Measurements from ENCODE around the gene G3BP1. TPM values are rescaled to one million over a fixed set of nuclear protein-coding genes. Genes with fewer than 3 reads are reported as not detected.
"Not testable (repeated sequence)": the region's sequence is repeated elsewhere in the genome, so short reads cannot be mapped to it uniquely, and the experiment has no call there.

G3BP1 gene
- total RNA-seq, 1 experiment from 2014 or later: 157 TPM

GRCh38 chr5:151847871-151848270 is 76.1 kb downstream of the G3BP1 start:
- H3K4me1 ChIP-seq (ENCODE audit: insufficient read depth, low read length): no peaks in the 10 kb centered on the region
- no peaks in the 10 kb centered on the region for H3K9me3 ChIP-seq (ENCODE audit: low read length)
- H3K36me3 ChIP-seq (ENCODE audit: low read depth, low read length): no peaks in the 10 kb centered on the region
- TF ChIP-seq EZH2phosphoT487 (IDR thresholded peaks at IDR 0.05; ENCODE audit: borderline replicate concordance, low read length) (no peak), CTCF (conservative IDR thresholded peaks at IDR 0.05; ENCODE audit: low read depth, low read length) (no peak), EZH2 (IDR thresholded peaks at IDR 0.05; ENCODE audit: low read length, unreplicated experiment) (no peak)
- ATAC-seq (no peak), DNase-seq (no peak)
- no peak overlapping the region for H3K27ac ChIP-seq (ENCODE audit: low read length)
- BruUV-seq (replicated peaks): no TSS peak
- H3K27me3 ChIP-seq (ENCODE audit: low read length): 0 out of 2 replicates have a peak, but pooled peaks cover 5% of the 10 kb centered on the region
- H3F3A ChIP-seq (ENCODE audit: low read length, unreplicated experiment): no peaks in the 10 kb centered on the region
- H2AFZ ChIP-seq (ENCODE audit: low read length): no peak overlapping the region
- POLR2A ChIA-PET (ENCODE audit: unreplicated experiment): no interaction called here
- intact Hi-C loops (cut with micrococcal nuclease): no loop called here
- H3K4me3 ChIP-seq (ENCODE audit: low read length): no peak overlapping the region
- H3K79me2 ChIP-seq (ENCODE audit: low read length): no peaks in the 10 kb centered on the region
- CTCF ChIA-PET: no interaction called here
- H3K9ac ChIP-seq (ENCODE audit: low read length): no peak overlapping the region
- no peak overlapping the region for H3K4me2 ChIP-seq (ENCODE audit: low read length)
- H4K20me1 ChIP-seq (ENCODE audit: low read length): no peaks in the 10 kb centered on the region
- no peaks in the 10 kb centered on the region for H3K9me2 ChIP-seq (replicated peaks; ENCODE audit: low read length)

- Histone ChIP-seq H3K4me3 (ENCODE audit: low read length) (no peak overlapping the region), H4K20me1 (ENCODE audit: low read length) (no peaks in the 10 kb centered on the region), H3K4me1 (ENCODE audit: insufficient read depth, low read length) (no peaks in the 10 kb centered on the region), H3K79me2 (ENCODE audit: low read length) (no peaks in the 10 kb centered on the region), H3K4me2 (ENCODE audit: low read length) (no peak overlapping the region), H3F3A (ENCODE audit: low read length, unreplicated experiment) (no peaks in the 10 kb centered on the region), H3K36me3 (ENCODE audit: low read depth, low read length) (no peaks in the 10 kb centered on the region), H2AFZ (ENCODE audit: low read length) (no peak overlapping the region), H3K27ac (ENCODE audit: low read length) (no peak overlapping the region), H3K9me2 (replicated peaks; ENCODE audit: low read length) (no peaks in the 10 kb centered on the region), H3K9ac (ENCODE audit: low read length) (no peak overlapping the region), H3K27me3 (ENCODE audit: low read length) (0 out of 2 replicates have a peak, but pooled peaks cover 5% of the 10 kb centered on the region), H3K9me3 (ENCODE audit: low read length) (no peaks in the 10 kb centered on the region)
- TF ChIP-seq EZH2 (IDR thresholded peaks at IDR 0.05; ENCODE audit: low read length, unreplicated experiment) (no peak), CTCF (conservative IDR thresholded peaks at IDR 0.05; ENCODE audit: low read depth, low read length) (no peak), EZH2phosphoT487 (IDR thresholded peaks at IDR 0.05; ENCODE audit: borderline replicate concordance, low read length) (no peak)
- intact Hi-C loops (cut with micrococcal nuclease): no loop called here
- ATAC-seq (no peak), DNase-seq (no peak)
- no TSS peak for BruUV-seq (replicated peaks)
- CTCF ChIA-PET: no interaction called here
- POLR2A ChIA-PET (ENCODE audit: unreplicated experiment): no interaction called here
These were observed 83.9 kb downstream of the G3BP1 start for GRCh38 chr5:151855701-151856100.

GRCh38 chr5:151856861-151857260 is 85.1 kb downstream of the G3BP1 start:
- Histone ChIP-seq H2AFZ (ENCODE audit: low read length) (no peak overlapping the region), H3K27me3 (ENCODE audit: low read length) (0 out of 2 replicates have a peak, but pooled peaks cover under 1% of the 10 kb centered on the region), H3K4me2 (ENCODE audit: low read length) (no peak overlapping the region), H3K36me3 (ENCODE audit: low read depth, low read length) (no peaks in the 10 kb centered on the region), H3K79me2 (ENCODE audit: low read length) (no peaks in the 10 kb centered on the region), H3K4me1 (ENCODE audit: insufficient read depth, low read length) (no peaks in the 10 kb centered on the region), H4K20me1 (ENCODE audit: low read length) (no peaks in the 10 kb centered on the region), H3K9me2 (replicated peaks; ENCODE audit: low read length) (no peaks in the 10 kb centered on the region), H3K9me3 (ENCODE audit: low read length) (no peaks in the 10 kb centered on the region), H3K9ac (ENCODE audit: low read length) (no peak overlapping the region), H3K27ac (ENCODE audit: low read length) (no peak overlapping the region), H3F3A (ENCODE audit: low read length, unreplicated experiment) (no peaks in the 10 kb centered on the region), H3K4me3 (ENCODE audit: low read length) (no peak overlapping the region)
- ATAC-seq: no peak
- ChIA-PET CTCF (no interaction called here), POLR2A (ENCODE audit: unreplicated experiment) (no interaction called here)
- BruUV-seq (replicated peaks): no TSS peak
- intact Hi-C loops (cut with micrococcal nuclease): no loop called here
- no peak for DNase-seq
- TF ChIP-seq EZH2phosphoT487 (IDR thresholded peaks at IDR 0.05; ENCODE audit: borderline replicate concordance, low read length) (no peak), CTCF (conservative IDR thresholded peaks at IDR 0.05; ENCODE audit: low read depth, low read length) (no peak), EZH2 (IDR thresholded peaks at IDR 0.05; ENCODE audit: low read length, unreplicated experiment) (no peak)

- H3K4me3 ChIP-seq (ENCODE audit: low read length); ATAC-seq; H3K9me3 ChIP-seq (ENCODE audit: low read length); H3K9ac ChIP-seq (ENCODE audit: low read length); H3K27ac ChIP-seq (ENCODE audit: low read length); H2AFZ ChIP-seq (ENCODE audit: low read length); H3F3A ChIP-seq (ENCODE audit: low read length, unreplicated experiment); H3K27me3 ChIP-seq (ENCODE audit: low read length); H3K79me2 ChIP-seq (ENCODE audit: low read length); DNase-seq; intact Hi-C loops (cut with micrococcal nuclease); H3K36me3 ChIP-seq (ENCODE audit: low read depth, low read length); H4K20me1 ChIP-seq (ENCODE audit: low read length); CTCF ChIA-PET; H3K9me2 ChIP-seq (replicated peaks; ENCODE audit: low read length); BruUV-seq (replicated peaks); H3K4me1 ChIP-seq (ENCODE audit: insufficient read depth, low read length); H3K4me2 ChIP-seq (ENCODE audit: low read length); POLR2A ChIA-PET (ENCODE audit: unreplicated experiment): not testable (repeated sequence)
These were observed 89.1 kb downstream of the G3BP1 start for GRCh38 chr5:151860867-151861266.

Data from PC-3 (cell line).